ENCODE measurements around the gene OR10G3. TPM values are rescaled to one million over a fixed set of nuclear protein-coding genes. Genes with fewer than 3 reads are reported as not detected.
"Not testable (repeated sequence)": the region's sequence is repeated elsewhere in the genome, so short reads cannot be mapped to it uniquely, and the experiment has no call there.

Gene OR10G3, protein sequence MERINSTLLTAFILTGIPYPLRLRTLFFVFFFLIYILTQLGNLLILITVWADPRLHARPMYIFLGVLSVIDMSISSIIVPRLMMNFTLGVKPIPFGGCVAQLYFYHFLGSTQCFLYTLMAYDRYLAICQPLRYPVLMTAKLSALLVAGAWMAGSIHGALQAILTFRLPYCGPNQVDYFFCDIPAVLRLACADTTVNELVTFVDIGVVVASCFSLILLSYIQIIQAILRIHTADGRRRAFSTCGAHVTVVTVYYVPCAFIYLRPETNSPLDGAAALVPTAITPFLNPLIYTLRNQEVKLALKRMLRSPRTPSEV
- polyA plus RNA-seq = not detected

DNA sequence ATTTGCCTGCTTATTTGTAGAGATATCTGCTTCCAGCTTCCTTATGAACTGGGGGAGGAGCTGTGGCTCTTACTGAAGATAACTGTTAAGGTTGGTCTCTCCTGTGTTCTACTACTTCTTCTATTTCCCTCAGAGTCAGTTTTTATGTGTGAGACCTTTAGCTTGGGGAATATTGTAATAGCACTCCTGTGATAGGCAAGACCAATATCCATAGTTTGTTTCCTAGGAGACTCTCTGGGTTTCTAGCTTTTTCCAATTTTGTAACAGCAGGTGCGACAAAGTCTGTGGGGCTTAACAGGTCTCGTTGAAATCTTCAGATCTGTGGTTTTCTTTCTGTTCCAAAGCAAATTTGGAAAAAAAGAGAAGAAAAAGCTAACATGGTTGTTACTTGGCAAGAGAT is at the start of gene OR10G3:
Gene OR10G3, minus strand, starts transcription at position 101 of the 400 bp plus-strand sequence. CDS start 9,332 bp downstream, outside the sequence.
- Mint-ChIP-seq H3K27ac (no peak within 1 kb of the TSS), H3K27me3 (ENCODE audit: low read depth in 3 of 3) (peaks cover 2 to 9% (median 6%) of the 10 kb centered on the region in 3 donors), H3K4me1 (no peaks in the 10 kb centered on the region), H3K9me3 (no peaks in the 10 kb centered on the region), H3K4me3 (no peak within 1 kb of the TSS), H3K36me3 (no peaks in the 10 kb centered on the region)
- DNase-seq = no peak

GRCh38 chr14:21626491-21627230 is 46.8 kb upstream of the OR10G3 start:
- no peaks in the 10 kb centered on the region for H3K36me3 Mint-ChIP-seq
- no peak overlapping the region for H3K27ac Mint-ChIP-seq
- no peak for DNase-seq
- peaks cover 0 to 2% (median 0%) of the 10 kb centered on the region in 6 donors for H3K9me3 Mint-ChIP-seq
- H3K4me1 Mint-ChIP-seq = no peaks in the 10 kb centered on the region
- H3K4me3 Mint-ChIP-seq = no peak overlapping the region
- peaks cover 1 to 13% (median 2%) of the 10 kb centered on the region in 3 donors for H3K27me3 Mint-ChIP-seq (ENCODE audit: low read depth in 3 of 3)

DNA sequence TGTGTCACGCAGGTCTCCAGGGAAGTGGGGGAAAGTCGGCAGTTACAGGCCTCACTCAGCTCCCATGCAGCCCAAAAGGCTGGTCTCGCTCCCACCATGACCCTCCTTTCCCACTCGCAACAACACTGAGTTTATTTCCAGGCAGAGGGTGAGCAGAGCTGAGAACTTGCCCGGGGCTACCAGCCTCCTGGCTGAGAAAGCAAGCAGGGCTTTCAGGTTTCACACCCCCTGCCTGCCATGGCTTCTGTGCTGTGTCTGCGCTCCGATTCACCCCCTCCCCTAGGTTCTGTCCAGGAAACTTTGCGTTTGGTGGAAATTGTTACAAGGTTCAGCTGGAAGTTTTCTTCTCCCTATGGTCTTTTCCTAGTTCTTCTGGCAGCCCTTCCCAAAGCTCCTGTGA is 37.7 kb upstream of the OR10G3 start:
- H3K27ac Mint-ChIP-seq = no peak overlapping the region
- DNase-seq = no peak
- H3K4me1 Mint-ChIP-seq = peaks cover 0 to 6% of the 10 kb centered on the region in 2 donors
- no peaks in the 10 kb centered on the region for H3K9me3 Mint-ChIP-seq
- H3K36me3 Mint-ChIP-seq = no peaks in the 10 kb centered on the region
- H3K27me3 Mint-ChIP-seq (ENCODE audit: low read depth in 3 of 3) = peaks cover 5 to 10% (median 6%) of the 10 kb centered on the region in 3 donors
- no peak overlapping the region for H3K4me3 Mint-ChIP-seq

- Mint-ChIP-seq H3K9me3 (no peaks in the 10 kb centered on the region), H3K4me3 (no peak overlapping the region), H3K27ac (no peak overlapping the region), H3K4me1 (peaks cover 0 to 6% of the 10 kb centered on the region in 2 donors), H3K36me3 (no peaks in the 10 kb centered on the region), H3K27me3 (ENCODE audit: low read depth in 3 of 3) (peaks cover 4 to 7% (median 4%) of the 10 kb centered on the region in 3 donors)
- no peak for DNase-seq
Observed at GRCh38 chr14:21614240-21614639, 34.4 kb upstream of the OR10G3 start.

DNA sequence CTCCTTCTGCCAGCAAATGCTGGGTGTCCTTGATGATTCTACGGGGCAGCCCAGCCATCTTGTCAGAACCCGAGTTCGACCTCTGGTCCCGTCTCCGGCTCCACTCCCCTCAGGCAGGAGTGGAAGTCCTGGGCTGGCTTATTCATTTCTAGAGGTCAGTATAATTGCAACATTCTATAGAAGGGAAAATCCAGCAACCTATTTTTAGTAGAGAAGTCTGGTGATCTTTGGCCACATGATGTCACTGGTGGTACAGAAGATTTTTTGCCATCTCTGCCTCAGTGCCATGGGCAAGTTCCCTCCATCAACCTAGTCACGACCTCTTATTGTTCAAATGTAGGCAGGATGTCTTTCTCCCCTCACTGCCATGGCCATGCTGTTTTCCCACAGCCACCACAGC is 32.4 kb upstream of the OR10G3 start:
- Mint-ChIP-seq H3K36me3 (no peaks in the 10 kb centered on the region), H3K27me3 (ENCODE audit: low read depth in 3 of 3) (peaks cover 4 to 7% (median 6%) of the 10 kb centered on the region in 3 donors), H3K27ac (no peak overlapping the region), H3K4me1 (no peaks in the 10 kb centered on the region), H3K4me3 (no peak overlapping the region), H3K9me3 (no peaks in the 10 kb centered on the region)
- no peak for DNase-seq

GRCh38 chr14:21602181-21602580 is 22.3 kb upstream of the OR10G3 start:
- H3K4me1 Mint-ChIP-seq; H3K36me3 Mint-ChIP-seq; DNase-seq; H3K27ac Mint-ChIP-seq; H3K27me3 Mint-ChIP-seq (ENCODE audit: low read depth in 3 of 3); H3K4me3 Mint-ChIP-seq; H3K9me3 Mint-ChIP-seq: not testable (repeated sequence)

- H3K36me3 Mint-ChIP-seq = peaks cover 0 to 5% (median 0%) of the 10 kb centered on the region in 3 donors
Observed at GRCh38 chr14:21589317-21589716, 9.4 kb upstream of the OR10G3 start.

GRCh38 chr14:21575661-21576060 is 4.2 kb downstream of the OR10G3 start:
- no peak overlapping the region for H3K27ac Mint-ChIP-seq
- H3K4me1 Mint-ChIP-seq = no peaks in the 10 kb centered on the region
- H3K9me3 Mint-ChIP-seq = peaks cover 0 to 2% (median 0%) of the 10 kb centered on the region in 6 donors

More at GRCh38 chr14:21589317-21589716, 9.4 kb upstream of the OR10G3 start:
- H3K27ac Mint-ChIP-seq = no peak overlapping the region
- H3K4me3 Mint-ChIP-seq = no peak overlapping the region
- H3K4me1 Mint-ChIP-seq = no peaks in the 10 kb centered on the region
- H3K9me3 Mint-ChIP-seq = peaks cover 6 to 23% (median 19%) of the 10 kb centered on the region in 6 donors
- DNase-seq = no peak
- peaks cover 2 to 14% (median 4%) of the 10 kb centered on the region in 3 donors for H3K27me3 Mint-ChIP-seq (ENCODE audit: low read depth in 3 of 3)

DNA sequence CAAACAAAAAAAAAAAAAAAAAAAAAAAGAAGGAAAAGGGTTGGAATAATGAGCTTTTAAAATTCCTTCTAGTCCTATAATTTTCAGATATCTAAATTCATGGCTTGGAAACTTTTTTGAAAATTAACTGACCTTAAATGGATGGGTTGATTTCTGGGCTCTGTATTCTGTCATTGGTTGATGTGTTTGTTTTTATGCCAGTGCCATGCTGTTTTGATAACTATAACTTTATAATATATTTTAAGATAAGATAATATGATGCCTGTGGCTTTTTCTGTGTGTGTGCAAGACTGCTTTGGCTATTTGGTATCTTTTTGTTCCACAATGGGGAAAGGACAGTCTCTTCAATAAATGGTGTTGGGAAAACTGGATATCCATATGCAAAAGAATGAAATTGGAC is 7.3 kb downstream of the OR10G3 start:
- H3K36me3 Mint-ChIP-seq = peaks cover 0 to 3% (median 0%) of the 10 kb centered on the region in 3 donors
- H3K4me1 Mint-ChIP-seq = no peaks in the 10 kb centered on the region
- no peak overlapping the region for H3K27ac Mint-ChIP-seq
- H3K4me3 Mint-ChIP-seq = no peak overlapping the region
- no peak for DNase-seq
- H3K9me3 Mint-ChIP-seq = peaks cover 0 to 2% (median 0%) of the 10 kb centered on the region in 6 donors
- peaks cover 0 to 17% (median 6%) of the 10 kb centered on the region in 3 donors for H3K27me3 Mint-ChIP-seq (ENCODE audit: low read depth in 3 of 3)

More at GRCh38 chr14:21575661-21576060, 4.2 kb downstream of the OR10G3 start:
- H3K4me3 Mint-ChIP-seq = no peak overlapping the region
- H3K27me3 Mint-ChIP-seq (ENCODE audit: low read depth in 3 of 3) = peaks cover 0 to 16% (median 4%) of the 10 kb centered on the region in 3 donors
- DNase-seq = no peak
- H3K36me3 Mint-ChIP-seq = peaks cover 0 to 3% (median 0%) of the 10 kb centered on the region in 3 donors

DNA sequence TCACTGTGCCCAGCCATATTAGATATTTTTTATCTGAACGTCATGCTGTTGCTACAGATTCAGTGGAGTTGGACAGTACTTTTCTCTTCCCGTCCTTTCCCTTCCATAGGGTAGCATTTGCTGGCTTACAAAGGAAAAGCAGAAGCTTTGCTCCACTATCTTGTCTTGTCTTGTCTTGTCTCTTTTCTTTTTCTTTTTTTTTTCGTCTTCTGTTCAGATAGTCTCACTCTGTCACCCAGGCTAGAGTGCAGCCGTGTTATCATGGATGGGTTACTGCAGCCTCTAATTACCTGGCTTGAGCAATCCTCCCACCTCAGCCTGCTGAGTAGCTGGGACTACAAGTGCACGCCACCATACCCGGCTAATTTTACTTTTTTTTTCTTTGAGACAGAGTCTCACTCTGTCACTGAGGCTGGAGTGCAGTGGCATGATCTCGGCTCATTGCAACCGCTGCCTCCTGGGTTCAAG is 21.1 kb downstream of the OR10G3 start:
- H3K27me3 Mint-ChIP-seq (ENCODE audit: low read depth in 3 of 3) = peaks cover 0 to 3% (median 2%) of the 10 kb centered on the region in 3 donors
- H3K36me3 Mint-ChIP-seq = no peaks in the 10 kb centered on the region
- peaks cover 4 to 9% of the 10 kb centered on the region in 2 donors for H3K4me1 Mint-ChIP-seq
- DNase-seq = no peak
- no peak overlapping the region for H3K27ac Mint-ChIP-seq
- H3K4me3 Mint-ChIP-seq = no peak overlapping the region
- H3K9me3 Mint-ChIP-seq = no peaks in the 10 kb centered on the region

DNA sequence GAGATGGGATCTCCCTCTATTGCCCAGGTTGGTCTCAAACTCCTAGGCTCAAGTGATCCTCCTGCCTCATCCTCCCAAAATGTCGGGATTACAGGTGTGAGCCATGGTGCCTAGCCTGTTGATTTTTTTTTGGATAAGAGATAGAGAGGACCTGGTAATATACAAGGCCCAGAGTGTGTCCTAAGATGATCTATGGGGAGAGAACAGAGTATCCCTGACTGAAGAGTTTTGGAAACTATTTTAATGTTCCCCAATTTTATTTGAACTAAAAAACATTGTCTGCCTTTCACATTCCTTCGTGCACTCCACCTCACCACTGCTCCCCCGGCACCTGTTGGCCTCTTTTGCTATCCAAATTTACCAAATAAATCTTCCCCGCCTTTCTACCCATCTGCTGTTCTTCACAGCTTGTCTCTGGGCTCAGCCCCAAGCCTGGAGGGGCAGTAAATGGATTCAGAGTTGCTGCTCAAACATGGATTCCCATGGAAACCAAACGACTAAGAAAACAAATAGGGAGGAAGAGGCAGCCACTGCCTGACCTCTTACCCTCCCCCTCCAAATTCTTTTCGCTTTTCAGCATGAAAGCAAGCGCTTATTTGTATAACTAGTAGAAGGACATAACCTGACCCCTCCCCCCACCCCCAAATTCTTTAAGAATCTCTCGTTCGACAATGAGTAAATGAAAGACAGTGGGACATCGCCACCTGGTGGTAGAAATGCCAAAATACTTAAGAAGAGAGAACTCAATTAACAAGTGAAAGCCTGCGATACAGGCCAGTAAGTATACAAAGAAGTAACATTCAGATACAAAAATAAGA is 22.6 kb downstream of the OR10G3 start:
- H3K27me3 Mint-ChIP-seq (ENCODE audit: low read depth in 3 of 3) = peaks cover 2 to 3% (median 2%) of the 10 kb centered on the region in 3 donors
- peak; percentile 60 to 70 (median 66) for DNase-seq
- peak overlapping the region in 5 of 6 donors; percentile 43 to 87 (median 50) for H3K27ac Mint-ChIP-seq
- H3K36me3 Mint-ChIP-seq = no peaks in the 10 kb centered on the region
- peaks cover 4 to 9% of the 10 kb centered on the region in 2 donors for H3K4me1 Mint-ChIP-seq
- H3K9me3 Mint-ChIP-seq = no peaks in the 10 kb centered on the region
- peak overlapping the region; percentile 22 to 73 (median 34) for H3K4me3 Mint-ChIP-seq

DNA sequence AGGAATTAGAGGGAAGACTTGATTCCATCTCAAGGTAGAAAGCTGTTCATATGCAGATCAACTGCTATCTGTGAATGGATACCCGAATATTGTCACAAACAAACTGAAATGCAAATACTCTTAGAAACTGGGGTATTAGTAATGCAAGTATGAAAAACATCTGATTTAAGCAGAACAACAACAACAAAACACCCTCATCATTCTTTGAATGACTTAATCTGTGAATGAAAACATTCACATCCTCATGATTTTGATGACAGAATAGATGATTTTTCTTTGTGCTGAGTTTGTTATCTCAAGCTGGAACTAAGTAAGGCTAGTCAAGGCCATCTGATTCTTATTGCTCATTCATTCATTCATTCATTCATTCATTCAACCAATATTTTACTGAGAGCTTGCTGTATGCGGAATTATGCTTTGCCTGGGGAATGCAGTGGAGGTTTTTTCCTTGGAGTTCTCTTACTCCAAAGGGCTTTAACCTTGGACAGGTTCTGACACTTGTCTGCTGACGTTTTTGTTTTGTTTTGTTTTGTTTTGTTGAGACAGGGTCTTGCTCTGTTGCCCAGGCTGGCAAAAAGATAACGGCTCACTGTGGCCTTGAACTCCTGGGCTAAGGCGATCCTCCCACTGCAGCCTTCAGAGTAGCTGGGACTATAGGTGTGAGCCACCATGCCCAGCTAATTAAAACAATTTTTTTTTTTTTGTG is 23.3 kb downstream of the OR10G3 start:
- DNase-seq = no peak
- Mint-ChIP-seq H3K9me3 (no peaks in the 10 kb centered on the region), H3K4me1 (peaks cover 4 to 9% of the 10 kb centered on the region in 2 donors), H3K27ac (no peak overlapping the region), H3K36me3 (no peaks in the 10 kb centered on the region), H3K27me3 (ENCODE audit: low read depth in 3 of 3) (peaks cover 2 to 3% (median 2%) of the 10 kb centered on the region in 3 donors), H3K4me3 (no peak overlapping the region)

GRCh38 chr14:21553266-21553665 is 26.6 kb downstream of the OR10G3 start:
- peaks cover 4 to 9% of the 10 kb centered on the region in 2 donors for H3K4me1 Mint-ChIP-seq
- no peaks in the 10 kb centered on the region for H3K9me3 Mint-ChIP-seq
- H3K4me3 Mint-ChIP-seq = no peak overlapping the region
- H3K27me3 Mint-ChIP-seq (ENCODE audit: low read depth in 3 of 3) = peaks cover 2 to 3% (median 2%) of the 10 kb centered on the region in 3 donors
- H3K36me3 Mint-ChIP-seq = no peaks in the 10 kb centered on the region
- DNase-seq = no peak
- H3K27ac Mint-ChIP-seq = no peak overlapping the region
